GM21528 (cell line): ENCODE data around the gene LARP4.
"Not testable (repeated sequence)": the region's sequence is repeated elsewhere in the genome, so short reads cannot be mapped to it uniquely, and the experiment has no call there.

ENCODE experiments used
- ATAC-seq: cut with Tn5 transposase; IDR thresholded peaks from one replicate; pipeline ENCODE4 v1.9.1; 2021; ENCODE audit warnings: mild to moderate bottlenecking, moderate library complexity; ENCODE audit not compliant: unreplicated experiment, low FRiP score

Gene LARP4

DNA sequence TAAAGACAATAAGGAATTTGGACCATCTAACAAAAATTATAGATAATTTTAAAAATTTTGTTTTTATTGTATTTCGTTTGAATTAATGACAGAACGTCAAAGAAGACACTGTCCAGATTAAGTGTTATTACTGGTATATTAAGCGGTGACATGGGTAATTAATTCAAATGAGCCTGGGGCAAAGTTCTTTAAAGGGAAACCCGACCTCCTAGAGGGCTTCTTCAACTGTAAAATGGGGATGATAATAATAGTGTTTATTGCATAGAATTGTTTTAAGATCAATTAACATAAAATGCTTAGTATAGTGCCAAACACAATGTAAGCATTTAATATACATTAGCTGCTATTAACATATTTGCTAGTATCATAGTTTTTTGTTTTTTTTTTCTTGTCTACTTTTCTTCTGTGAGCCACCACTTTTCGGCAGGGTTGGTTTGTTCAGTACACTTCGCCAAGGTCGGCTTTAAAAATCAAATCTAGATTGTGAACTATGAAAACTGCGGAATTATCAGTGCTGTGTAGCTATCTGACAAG is 514 bp upstream of the LARP4 start:
- ATAC-seq: no peak

GRCh38 chr12:50401500-50402081 is 906 bp downstream of the LARP4 start:
- no peak for ATAC-seq

GRCh38 chr12:50402264-50403000 is 1.7 kb downstream of the LARP4 start:
- no peak for ATAC-seq

DNA sequence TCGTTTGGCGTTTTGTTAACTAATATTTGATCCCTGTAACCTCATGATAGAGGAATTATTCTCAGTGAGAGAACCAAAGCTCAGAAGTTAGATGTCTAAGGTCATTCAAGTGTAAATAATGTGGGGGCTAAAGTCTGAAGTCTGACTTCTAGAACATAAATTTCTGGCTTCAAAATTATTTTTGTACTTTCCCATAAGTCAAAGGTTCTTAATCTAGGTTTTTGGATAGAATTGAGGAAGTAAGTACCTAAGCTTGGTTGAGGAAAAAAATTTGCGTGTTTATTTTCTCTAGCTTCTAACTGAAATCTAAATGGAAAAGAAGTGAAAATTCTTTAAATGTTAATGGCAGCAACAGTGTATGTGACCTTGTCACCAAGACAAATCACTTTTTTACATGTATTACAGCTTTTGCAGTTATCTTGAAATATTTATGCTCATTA is 2.3 kb downstream of the LARP4 start:
- no peak for ATAC-seq

- no peak for ATAC-seq
These were observed 3.6 kb downstream of the LARP4 start for GRCh38 chr12:50404307-50404706.

DNA sequence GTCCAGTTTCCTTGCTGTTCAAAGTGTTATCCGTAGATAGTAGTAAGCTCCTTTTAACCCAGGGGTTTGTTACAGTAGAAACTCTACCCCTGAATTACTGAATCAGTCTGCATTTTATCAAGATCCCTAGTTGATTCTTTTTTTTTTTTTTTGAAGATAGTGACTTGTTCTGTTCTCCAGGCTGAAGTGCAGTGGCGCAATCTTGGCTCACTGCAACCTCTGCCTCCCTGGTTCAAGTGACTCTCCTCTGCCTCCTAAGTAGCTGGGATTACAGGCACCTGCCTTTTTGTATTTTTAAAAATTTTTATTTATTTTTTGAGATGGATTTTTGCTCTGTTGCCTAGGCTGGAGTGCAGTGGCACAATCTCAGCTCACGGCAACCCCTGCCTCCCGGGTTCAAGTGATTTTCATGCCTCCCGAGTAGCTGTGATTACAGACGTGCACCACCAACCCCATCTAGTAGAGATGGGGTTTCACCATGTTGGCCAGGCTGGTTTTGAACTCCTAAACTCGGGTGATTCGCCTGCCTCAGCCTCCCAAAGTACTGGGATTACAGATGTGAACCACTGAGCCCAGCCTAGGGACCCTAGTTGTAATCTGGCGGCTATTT is 10.5 kb downstream of the LARP4 start:
- ATAC-seq: no peak

GRCh38 chr12:50415899-50416479 is 15.3 kb downstream of the LARP4 start:
- ATAC-seq: no peak

DNA sequence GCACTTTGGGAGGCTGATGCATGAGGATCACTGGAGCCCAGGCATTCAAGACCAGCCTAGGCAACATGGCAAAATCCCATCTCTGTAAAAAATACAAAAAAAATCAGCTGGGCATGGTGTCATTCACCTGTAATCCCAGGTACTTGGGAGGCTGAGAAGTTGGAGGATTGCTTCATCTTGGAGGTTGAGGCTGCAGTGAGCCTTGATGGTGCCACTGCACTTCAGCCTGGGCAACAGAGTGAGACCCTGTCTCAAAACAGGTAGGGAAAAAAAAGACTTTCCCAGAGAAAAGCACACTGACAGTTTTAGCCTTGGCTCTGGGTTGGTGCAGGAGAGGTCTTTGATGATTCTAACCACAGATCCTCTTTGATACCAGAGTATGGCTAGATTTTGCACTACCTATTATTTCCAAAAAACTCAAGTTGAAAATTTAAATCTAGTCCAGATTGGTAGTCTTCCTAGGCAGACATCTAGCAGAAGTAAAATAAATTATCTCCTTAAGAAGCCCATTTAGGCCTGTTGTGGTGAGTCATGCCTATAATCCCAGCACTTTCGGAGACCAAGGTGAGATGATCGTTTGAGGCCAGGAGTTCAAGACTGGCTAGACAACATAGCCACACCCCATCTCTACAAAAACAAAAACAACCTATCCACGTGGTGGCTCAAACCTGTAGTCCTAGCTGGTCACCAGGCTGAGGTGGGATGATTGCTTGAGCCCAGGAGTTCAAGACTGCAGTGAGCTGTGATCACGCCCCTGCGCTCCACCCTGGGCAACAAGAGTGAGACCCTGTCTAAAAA is 18.6 kb downstream of the LARP4 start:
- no peak for ATAC-seq

DNA sequence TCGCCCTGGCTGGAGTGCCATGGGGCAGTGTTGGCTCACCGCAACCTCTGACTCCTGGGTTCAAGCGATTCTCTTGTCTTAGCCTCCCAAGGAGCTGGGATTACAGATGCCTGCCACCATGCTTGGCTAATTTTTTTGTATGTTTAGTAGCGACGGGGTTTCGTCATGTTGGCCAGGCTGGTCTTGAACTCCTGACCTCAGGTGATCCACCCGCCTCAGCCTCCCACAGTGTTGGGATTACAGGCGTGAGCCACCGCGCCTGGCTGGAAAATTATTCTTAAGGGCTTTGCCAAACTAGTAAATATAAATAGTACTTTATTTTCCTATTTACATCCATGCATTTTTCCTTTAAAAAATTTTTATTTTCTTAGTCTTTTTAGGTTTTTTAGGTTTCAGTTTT is 22.2 kb downstream of the LARP4 start:
- not testable (repeated sequence) for ATAC-seq

DNA sequence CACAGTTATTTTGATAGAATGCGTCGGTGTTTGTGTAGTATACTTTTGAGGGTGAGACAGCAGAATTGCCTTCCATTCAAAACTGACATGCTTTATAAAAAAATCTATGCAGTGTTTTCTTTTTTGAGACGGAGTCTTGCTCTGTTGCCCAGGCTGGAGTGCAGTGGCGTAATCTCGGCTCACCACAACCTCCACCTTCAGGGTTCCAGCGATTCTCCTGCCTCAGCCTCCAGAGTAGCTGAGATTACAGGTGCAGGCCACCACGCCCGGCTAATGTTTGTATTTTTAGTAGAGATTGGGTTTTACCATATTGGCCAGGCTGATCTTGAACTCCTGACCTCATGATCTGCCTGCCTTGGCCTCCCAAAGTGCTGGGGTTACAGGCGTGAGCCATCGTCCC is 22.7 kb downstream of the LARP4 start:
- not testable (repeated sequence) for ATAC-seq

- no peak for ATAC-seq
These were observed 25.0 kb downstream of the LARP4 start for GRCh38 chr12:50425589-50426258.

- not testable (repeated sequence) for ATAC-seq
These were observed 31.0 kb downstream of the LARP4 start for GRCh38 chr12:50431656-50432055.

DNA sequence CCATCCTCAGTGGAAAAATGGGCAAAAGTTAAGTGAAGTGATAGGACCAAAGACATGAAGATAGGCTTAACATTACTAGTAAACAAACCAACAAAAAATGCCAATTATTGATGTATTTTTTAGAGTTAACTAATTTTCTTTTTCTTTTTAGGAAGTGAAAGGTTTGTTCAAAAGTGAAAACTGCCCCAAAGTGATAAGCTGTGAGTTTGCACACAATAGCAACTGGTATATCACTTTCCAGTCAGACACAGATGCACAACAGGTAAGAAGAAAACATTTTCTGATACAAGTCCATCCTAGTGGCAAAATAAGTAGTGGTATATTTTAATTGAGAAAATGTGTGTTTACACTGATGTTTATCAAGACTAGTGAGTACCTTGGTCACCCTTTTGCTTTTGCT is 39.6 kb downstream of the LARP4 start:
- no peak for ATAC-seq

GRCh38 chr12:50441763-50442162 is 41.1 kb downstream of the LARP4 start:
- ATAC-seq: no peak

DNA sequence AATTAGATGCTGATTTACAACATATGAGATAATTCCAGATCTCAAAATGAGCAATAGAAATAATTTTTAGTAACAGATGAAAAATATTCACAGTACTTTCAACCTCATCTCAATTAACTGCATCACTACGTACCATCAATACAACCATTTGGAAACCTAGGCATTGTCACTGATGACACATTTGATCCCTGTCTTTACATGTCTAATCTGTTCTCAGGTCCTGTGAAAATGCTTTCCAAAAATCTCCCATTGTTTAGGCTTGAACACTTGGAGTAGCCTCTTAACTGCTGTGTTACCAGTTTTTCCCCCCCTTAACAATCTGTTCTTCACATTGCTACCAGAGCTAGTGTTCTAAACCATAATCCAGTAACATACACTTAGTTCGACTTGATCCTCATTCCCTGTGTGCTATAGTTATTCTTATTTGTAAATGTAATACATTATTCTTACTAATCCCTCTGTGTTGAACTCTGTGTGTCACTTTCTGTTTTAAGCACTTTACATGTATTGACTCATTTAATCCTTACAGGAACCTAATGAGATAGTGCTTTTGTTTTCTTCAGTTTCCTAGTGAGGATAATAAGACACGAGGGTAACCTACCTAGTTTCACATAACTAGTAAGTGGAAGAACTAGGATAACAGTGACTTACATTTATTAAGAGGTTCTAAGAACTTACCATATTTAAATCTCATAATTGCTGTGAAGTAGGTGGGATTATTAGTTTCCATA is 41.7 kb downstream of the LARP4 start:
- ATAC-seq: no peak

DNA sequence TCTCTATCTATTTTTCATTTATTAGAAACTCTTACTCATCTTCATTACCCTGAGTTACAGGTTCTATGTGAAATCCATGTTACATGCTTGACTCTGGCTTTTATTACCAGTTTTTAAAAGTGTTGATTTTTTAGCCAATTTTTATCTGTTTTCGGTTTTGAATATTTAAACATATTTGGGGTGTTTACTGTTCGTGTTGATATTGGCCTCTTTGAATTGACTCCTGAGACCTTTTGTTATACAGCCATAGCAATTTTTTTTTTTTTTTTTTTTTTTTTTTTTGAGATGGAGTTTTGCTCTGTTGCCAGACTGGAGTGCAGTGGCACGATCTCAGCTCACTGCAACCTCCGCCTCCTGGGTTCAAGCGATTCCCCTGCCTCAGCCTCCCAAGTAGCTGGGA is 49.0 kb downstream of the LARP4 start:
- ATAC-seq: not testable (repeated sequence)

DNA sequence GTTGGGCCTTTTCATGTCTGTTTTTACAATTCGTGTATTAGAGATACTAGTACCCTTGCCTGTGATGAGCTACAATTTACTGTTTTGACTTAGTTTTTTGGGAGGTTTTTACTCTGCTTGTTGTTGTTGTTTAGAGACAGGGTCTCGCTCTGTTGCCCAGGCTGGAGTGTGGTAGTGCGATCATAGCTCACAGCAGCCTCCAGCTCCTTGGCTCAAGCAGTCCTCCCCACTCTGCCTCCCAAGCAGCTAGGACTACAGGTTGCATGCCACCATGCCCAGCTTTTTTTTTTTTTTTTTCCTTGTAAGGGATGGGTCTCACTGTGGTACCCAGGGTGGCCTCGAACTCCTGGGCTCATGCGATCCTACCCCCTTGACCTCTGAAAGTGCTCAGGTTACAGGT is 52.1 kb downstream of the LARP4 start:
- no peak for ATAC-seq

- ATAC-seq: no peak
These were observed 53.2 kb downstream of the LARP4 start for GRCh38 chr12:50453872-50454271.

- no peak for ATAC-seq
These were observed 57.9 kb downstream of the LARP4 start for GRCh38 chr12:50458606-50459005.
